G401.6 (cell line): ENCODE data around the gene DMD.
"Not testable (repeated sequence)": the region's sequence is repeated elsewhere in the genome, so short reads cannot be mapped to it uniquely, and the experiment has no call there.

Source experiments
- FAIRE-seq: peaks from 2 replicates; lab custom pipeline; 2012; peaks lifted over from hg19 to GRCh38; lab: Jason Lieb, UNC

The DMD gene

GRCh38 chrX:31993637-31994036, 1217.7 kb downstream of the DMD start:
- FAIRE-seq, result no peak

- FAIRE-seq, result no peak
These were observed 1222.4 kb downstream of the DMD start for GRCh38 chrX:31988975-31989374.

- FAIRE-seq, result no peak
These were observed 1229.7 kb downstream of the DMD start for GRCh38 chrX:31981546-31982062.

GRCh38 chrX:31969714-31970113, 1241.6 kb downstream of the DMD start:
- FAIRE-seq, result no peak

- FAIRE-seq, result no peak
These were observed 1249.1 kb downstream of the DMD start for GRCh38 chrX:31962256-31962655.

- no peak for FAIRE-seq
These were observed 1276.4 kb downstream of the DMD start for GRCh38 chrX:31934842-31935370.

GRCh38 chrX:31934015-31934414, 1277.3 kb downstream of the DMD start:
- FAIRE-seq, result no peak

GRCh38 chrX:31932769-31933168, 1278.6 kb downstream of the DMD start:
- no peak for FAIRE-seq

GRCh38 chrX:31932320-31932719, 1279.0 kb downstream of the DMD start:
- FAIRE-seq, result not testable (repeated sequence)

- FAIRE-seq, result no peak
These were observed 1280.1 kb downstream of the DMD start for GRCh38 chrX:31931225-31931624.

- FAIRE-seq, result no peak
These were observed 1282.0 kb downstream of the DMD start for GRCh38 chrX:31929366-31929765.

- FAIRE-seq, result no peak
These were observed 1290.1 kb downstream of the DMD start for GRCh38 chrX:31921236-31921635.

- FAIRE-seq, result no peak
These were observed 1301.3 kb downstream of the DMD start for GRCh38 chrX:31909850-31910572.

GRCh38 chrX:31894152-31894551, 1317.2 kb downstream of the DMD start:
- no peak for FAIRE-seq

- FAIRE-seq, result no peak
These were observed 1317.8 kb downstream of the DMD start for GRCh38 chrX:31893525-31893924.

- no peak for FAIRE-seq
These were observed 1322.3 kb downstream of the DMD start for GRCh38 chrX:31889088-31889487.

GRCh38 chrX:31884535-31884934, 1326.8 kb downstream of the DMD start:
- no peak for FAIRE-seq

- no peak for FAIRE-seq
These were observed 1339.3 kb downstream of the DMD start for GRCh38 chrX:31872007-31872406.

GRCh38 chrX:31870267-31870666, 1341.1 kb downstream of the DMD start:
- FAIRE-seq, result no peak

- FAIRE-seq, result no peak
These were observed 1350.7 kb downstream of the DMD start for GRCh38 chrX:31860686-31861085.

- FAIRE-seq, result no peak
These were observed 1352.4 kb downstream of the DMD start for GRCh38 chrX:31858915-31859314.

- no peak for FAIRE-seq
These were observed 1356.6 kb downstream of the DMD start for GRCh38 chrX:31854716-31855115.

GRCh38 chrX:31851761-31852160, 1359.6 kb downstream of the DMD start:
- no peak for FAIRE-seq

- FAIRE-seq, result no peak
These were observed 1363.6 kb downstream of the DMD start for GRCh38 chrX:31847773-31848172.
